GM23338 (cell line): ENCODE data around the gene KIAA2012. TPM values are rescaled to one million over a fixed set of nuclear protein-coding genes. Genes with fewer than 3 reads are reported as not detected.

Source experiments
- ATAC-seq: fragments of 200-7000 bp; cut with Tn5 transposase; 3 replicates; pipeline ENCODE4 v1.9.1; 2020
- DNase-seq: peaks from one replicate; pipeline ENCODE4 v3.0.0-alpha.2; 2015; ENCODE audit warnings: low spot score
- H2AFZ ChIP-seq: fragments of 200-600 bp; sonication (generic); 2 replicates; pipeline ENCODE4 v1.8.0; 2016; ENCODE audit warnings: antibody characterized with exemption, mild to moderate bottlenecking, moderate library complexity
- H3F3A ChIP-seq: fragments of 200-600 bp; sonication (generic); replicated peaks from 2 replicates; pipeline ENCODE4 v1.8.0; 2017; ENCODE audit warnings: antibody characterized with exemption, mixed run types, low read depth
- H3K27ac ChIP-seq: fragments of 200-600 bp; sonication (generic); 2 replicates; pipeline ENCODE4 v1.6.1; 2016; ENCODE audit warnings: low read depth
- H3K27me3 ChIP-seq: fragments of 200-600 bp; sonication (generic); 2 replicates; pipeline ENCODE4 v1.8.0; 2016; ENCODE audit warnings: mild to moderate bottlenecking, mixed run types, moderate library complexity; ENCODE audit not compliant: insufficient read depth
- H3K36me3 ChIP-seq: fragments of 200-600 bp; sonication (generic); 2 replicates; pipeline ENCODE4 v1.8.0; 2016; ENCODE audit warnings: mild to moderate bottlenecking; ENCODE audit not compliant: insufficient read depth
- H3K4me1 ChIP-seq: fragments of 200-600 bp; sonication (generic); 2 replicates; pipeline ENCODE4 v1.8.0; 2016; ENCODE audit warnings: mild to moderate bottlenecking, moderate library complexity; ENCODE audit not compliant: insufficient read depth
- H3K4me2 ChIP-seq: fragments of 200-600 bp; sonication (generic); 2 replicates; pipeline ENCODE4 v1.7.1; 2017; ENCODE audit warnings: mixed run types
- H3K4me3 ChIP-seq: fragments of 200-600 bp; sonication (generic); 2 replicates; pipeline ENCODE4 v1.6.1; 2016; ENCODE audit warnings: mixed run types
- H3K79me2 ChIP-seq: fragments of 200-600 bp; sonication (generic); replicated peaks from 2 replicates; pipeline ENCODE4 v1.8.0; 2017; ENCODE audit warnings: mild to moderate bottlenecking; ENCODE audit not compliant: insufficient read depth
- H3K9me2 ChIP-seq: fragments of 200-600 bp; sonication (generic); 2 replicates; pipeline ENCODE4 v1.8.0; 2017; ENCODE audit not compliant: insufficient read depth
- H4K20me1 ChIP-seq: fragments of 200-600 bp; sonication (generic); replicated peaks from 2 replicates; pipeline ENCODE4 v1.8.0; 2017; ENCODE audit warnings: mild to moderate bottlenecking; ENCODE audit not compliant: insufficient read depth
- H3K27ac Mint-ChIP-seq: 2 replicates; pipeline ENCODE4 v1.8.0; 2020; ENCODE audit warnings: inconsistent platforms, mild to moderate bottlenecking, moderate library complexity, mixed read lengths
- H3K27me3 Mint-ChIP-seq: 3 replicates; pipeline ENCODE4 v1.8.0; 2022; ENCODE audit warnings: low read depth, mild to moderate bottlenecking, moderate library complexity, mixed read lengths, inconsistent platforms; ENCODE audit not compliant: insufficient read depth, poor library complexity
- H3K36me3 Mint-ChIP-seq: 3 replicates; pipeline ENCODE4 v1.8.0; 2021; ENCODE audit warnings: low read depth, mild to moderate bottlenecking, inconsistent platforms, moderate library complexity, mixed read lengths
- H3K4me1 Mint-ChIP-seq: 3 replicates; pipeline ENCODE4 v1.8.0; 2020; ENCODE audit warnings: mild to moderate bottlenecking, inconsistent platforms, mixed read lengths
- H3K4me3 Mint-ChIP-seq: 3 replicates; pipeline ENCODE4 v1.8.0; 2021; ENCODE audit warnings: moderate library complexity, mild to moderate bottlenecking, inconsistent platforms, mixed read lengths
- H3K9me3 Mint-ChIP-seq: 3 replicates; pipeline ENCODE4 v1.8.0; 2020; ENCODE audit warnings: moderate library complexity, mild to moderate bottlenecking, inconsistent platforms, mixed read lengths
- CREB1 ChIP-seq: fragments of 250-450 bp; sonication (Bioruptor Pico); IDR thresholded peaks from 2 replicates; pipeline ENCODE4 v1.5.0; 2020; ENCODE audit warnings: low read depth, mild to moderate bottlenecking, moderate library complexity
- EZH2phosphoT487 ChIP-seq: fragments of 200-600 bp; sonication (generic); IDR thresholded peaks from one replicate; pipeline ENCODE4 v1.8.1; 2018; ENCODE audit warnings: antibody characterized with exemption; ENCODE audit not compliant: unreplicated experiment
- JUNB ChIP-seq: IDR thresholded peaks from one replicate; pipeline ENCODE4 v1.6.1; 2016; ENCODE audit warnings: antibody characterized with exemption; ENCODE audit not compliant: unreplicated experiment
- NANOG ChIP-seq: IDR thresholded peaks from 2 replicates; pipeline ENCODE4 v1.6.1; 2016; ENCODE audit warnings: antibody characterized with exemption, borderline replicate concordance
- ZNF114 ChIP-seq: fragments of 250-450 bp; sonication (Bioruptor Pico); IDR thresholded peaks from 2 replicates; pipeline ENCODE4 v1.5.0; 2020; ENCODE audit warnings: mild to moderate bottlenecking, moderate library complexity
- ZNF331 ChIP-seq: fragments of 250-450 bp; sonication (Bioruptor Pico); IDR thresholded peaks from 2 replicates; pipeline ENCODE4 v1.5.0; 2020; ENCODE audit warnings: low read depth, mild to moderate bottlenecking, moderate library complexity
- polyA plus RNA-seq: library from polyadenylated mRNA; unstranded; fragments of >200 nt; fragmentation: Nextera tagmentation; extraction: Ambion mirVana; gene quantifications from 2 replicates; pipeline ENCODE4 v1.2.1, GENCODE V29; 2016
- total RNA-seq: library from RNA; depleted of rRNA; stranded (reverse); fragments of >200 nt; shearing (Covaris generic); gene quantifications from 2 replicates; pipeline ENCODE4 v1.2.3, GENCODE V29; 2014
- TF ChIP-seq, protein P1 (sequence below): fragments of 250-450 bp; sonication (Bioruptor Pico); IDR thresholded peaks from 2 replicates; pipeline ENCODE4 v1.5.0; 2020; ENCODE audit warnings: mild to moderate bottlenecking, moderate library complexity
- TF ChIP-seq, protein P2 (sequence below): IDR thresholded peaks from one replicate; pipeline ENCODE4 v1.6.1; 2018; ENCODE audit warnings: antibody characterized with exemption; ENCODE audit not compliant: unreplicated experiment
- TF ChIP-seq, protein P3 (sequence below): IDR thresholded peaks from 2 replicates; pipeline ENCODE4 v1.6.1; 2016; ENCODE audit warnings: antibody characterized with exemption

Gene KIAA2012
- total and polyA plus RNA-seq, 2 experiments from 2014 or later, result 0.03 to 0.08 TPM

DNA sequence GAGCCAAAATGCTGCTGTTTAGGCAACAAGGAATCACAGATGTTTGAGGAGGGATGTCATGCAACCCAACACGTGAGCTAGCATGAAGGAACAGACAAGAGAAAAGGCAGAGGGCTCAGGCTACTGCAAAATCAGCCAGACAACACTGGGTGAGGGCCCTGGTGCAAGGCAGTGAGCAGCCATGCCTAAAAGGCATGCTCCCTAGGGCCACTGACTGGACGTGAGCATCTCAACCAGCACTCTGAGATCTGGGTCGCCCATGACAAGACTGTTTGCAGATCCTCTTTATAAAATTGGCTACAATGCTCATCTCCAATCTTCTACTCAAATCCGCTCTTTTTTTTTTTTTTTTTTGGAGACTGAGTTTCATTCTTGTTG lies 49.1 kb downstream of the KIAA2012 start:
- Mint-ChIP-seq H3K4me3 (no peak overlapping the region), H3K27ac (no peak overlapping the region), H3K36me3 (peaks cover 7% of the 10 kb centered on the region; the same call in 2 of the 3 replicates), H3K9me3 (peaks cover 18% of the 10 kb centered on the region), H3K4me1 (peaks cover 9% of the 10 kb centered on the region), H3K27me3 (peaks cover 7% of the 10 kb centered on the region)
- no peak for DNase-seq
- no peak overlapping the region for H3K4me3 ChIP-seq
- H3K9me2 ChIP-seq, result no peaks in the 10 kb centered on the region
- no peak overlapping the region for H3K27ac ChIP-seq
- ATAC-seq, result no peak
- TF ChIP-seq NANOG, result no peak
- TF ChIP-seq EZH2phosphoT487, result no peak
- H3K4me2 ChIP-seq, result no peak overlapping the region
- H3K27me3 ChIP-seq, result no peaks in the 10 kb centered on the region
- H3K4me1 ChIP-seq, result peaks cover 12% of the 10 kb centered on the region
- no peaks in the 10 kb centered on the region for H4K20me1 ChIP-seq
- H3F3A ChIP-seq, result no peaks in the 10 kb centered on the region; the same call in 1 of the 2 replicates
- H2AFZ ChIP-seq, result no peak overlapping the region
- H3K79me2 ChIP-seq, result no peaks in the 10 kb centered on the region
- no peaks in the 10 kb centered on the region for H3K36me3 ChIP-seq

DNA sequence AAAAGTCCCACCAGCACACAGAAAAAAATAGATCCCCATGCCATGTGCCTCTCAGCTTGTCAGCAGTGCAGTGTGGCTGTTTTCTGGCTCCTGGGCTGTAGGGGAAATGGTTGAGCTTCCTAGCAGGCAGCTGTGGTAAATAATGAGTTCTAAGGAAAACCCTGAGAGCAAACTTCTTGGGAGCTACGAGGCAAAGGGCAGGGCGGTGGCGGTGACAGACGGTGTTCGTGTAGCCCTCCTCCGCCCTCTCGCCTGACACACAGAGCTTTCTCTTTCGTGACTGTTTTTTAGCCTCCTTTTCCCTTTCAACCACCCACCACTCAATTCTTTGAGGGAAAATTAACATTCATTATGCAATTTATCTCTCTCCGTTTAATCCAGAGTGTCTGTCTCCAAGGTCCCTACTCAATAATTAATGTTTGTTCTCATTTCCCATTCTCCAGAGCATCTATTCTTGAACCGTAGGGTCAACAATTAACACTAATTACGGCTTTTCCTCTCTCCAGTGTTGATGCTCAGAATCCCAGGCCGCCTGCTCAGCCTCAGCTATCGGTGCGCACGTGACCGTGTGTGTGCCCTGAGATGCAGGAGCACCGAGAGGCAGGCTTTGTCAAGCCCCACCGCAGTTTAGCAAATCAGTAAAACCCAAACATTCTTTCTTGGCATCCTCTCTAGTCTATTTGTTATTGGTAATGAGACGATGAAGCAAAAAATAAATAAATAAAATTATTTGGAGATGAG lies 50.1 kb downstream of the KIAA2012 start:
- Histone ChIP-seq H3K27me3 (no peaks in the 10 kb centered on the region), H3K4me1 (peaks cover 13% of the 10 kb centered on the region), H3K9me2 (no peaks in the 10 kb centered on the region), H3K4me3 (no peak overlapping the region), H2AFZ (peak overlapping the region; percentile 98), H3K36me3 (no peaks in the 10 kb centered on the region), H3K4me2 (no peak overlapping the region), H4K20me1 (no peaks in the 10 kb centered on the region), H3K27ac (no peak overlapping the region), H3F3A (no peaks in the 10 kb centered on the region; the same call in 1 of the 2 replicates), H3K79me2 (no peaks in the 10 kb centered on the region)
- DNase-seq, result peak; percentile 43
- no peak overlapping the region for H3K27ac Mint-ChIP-seq
- H3K9me3 Mint-ChIP-seq, result peaks cover 18% of the 10 kb centered on the region
- H3K4me1 Mint-ChIP-seq, result peaks cover 12% of the 10 kb centered on the region
- H3K36me3 Mint-ChIP-seq, result peaks cover 7% of the 10 kb centered on the region; the same call in 2 of the 3 replicates
- no peak overlapping the region for H3K4me3 Mint-ChIP-seq
- peaks cover 7% of the 10 kb centered on the region for H3K27me3 Mint-ChIP-seq
- ATAC-seq, result peak; percentile 86
- TF ChIP-seq, protein P1, sequence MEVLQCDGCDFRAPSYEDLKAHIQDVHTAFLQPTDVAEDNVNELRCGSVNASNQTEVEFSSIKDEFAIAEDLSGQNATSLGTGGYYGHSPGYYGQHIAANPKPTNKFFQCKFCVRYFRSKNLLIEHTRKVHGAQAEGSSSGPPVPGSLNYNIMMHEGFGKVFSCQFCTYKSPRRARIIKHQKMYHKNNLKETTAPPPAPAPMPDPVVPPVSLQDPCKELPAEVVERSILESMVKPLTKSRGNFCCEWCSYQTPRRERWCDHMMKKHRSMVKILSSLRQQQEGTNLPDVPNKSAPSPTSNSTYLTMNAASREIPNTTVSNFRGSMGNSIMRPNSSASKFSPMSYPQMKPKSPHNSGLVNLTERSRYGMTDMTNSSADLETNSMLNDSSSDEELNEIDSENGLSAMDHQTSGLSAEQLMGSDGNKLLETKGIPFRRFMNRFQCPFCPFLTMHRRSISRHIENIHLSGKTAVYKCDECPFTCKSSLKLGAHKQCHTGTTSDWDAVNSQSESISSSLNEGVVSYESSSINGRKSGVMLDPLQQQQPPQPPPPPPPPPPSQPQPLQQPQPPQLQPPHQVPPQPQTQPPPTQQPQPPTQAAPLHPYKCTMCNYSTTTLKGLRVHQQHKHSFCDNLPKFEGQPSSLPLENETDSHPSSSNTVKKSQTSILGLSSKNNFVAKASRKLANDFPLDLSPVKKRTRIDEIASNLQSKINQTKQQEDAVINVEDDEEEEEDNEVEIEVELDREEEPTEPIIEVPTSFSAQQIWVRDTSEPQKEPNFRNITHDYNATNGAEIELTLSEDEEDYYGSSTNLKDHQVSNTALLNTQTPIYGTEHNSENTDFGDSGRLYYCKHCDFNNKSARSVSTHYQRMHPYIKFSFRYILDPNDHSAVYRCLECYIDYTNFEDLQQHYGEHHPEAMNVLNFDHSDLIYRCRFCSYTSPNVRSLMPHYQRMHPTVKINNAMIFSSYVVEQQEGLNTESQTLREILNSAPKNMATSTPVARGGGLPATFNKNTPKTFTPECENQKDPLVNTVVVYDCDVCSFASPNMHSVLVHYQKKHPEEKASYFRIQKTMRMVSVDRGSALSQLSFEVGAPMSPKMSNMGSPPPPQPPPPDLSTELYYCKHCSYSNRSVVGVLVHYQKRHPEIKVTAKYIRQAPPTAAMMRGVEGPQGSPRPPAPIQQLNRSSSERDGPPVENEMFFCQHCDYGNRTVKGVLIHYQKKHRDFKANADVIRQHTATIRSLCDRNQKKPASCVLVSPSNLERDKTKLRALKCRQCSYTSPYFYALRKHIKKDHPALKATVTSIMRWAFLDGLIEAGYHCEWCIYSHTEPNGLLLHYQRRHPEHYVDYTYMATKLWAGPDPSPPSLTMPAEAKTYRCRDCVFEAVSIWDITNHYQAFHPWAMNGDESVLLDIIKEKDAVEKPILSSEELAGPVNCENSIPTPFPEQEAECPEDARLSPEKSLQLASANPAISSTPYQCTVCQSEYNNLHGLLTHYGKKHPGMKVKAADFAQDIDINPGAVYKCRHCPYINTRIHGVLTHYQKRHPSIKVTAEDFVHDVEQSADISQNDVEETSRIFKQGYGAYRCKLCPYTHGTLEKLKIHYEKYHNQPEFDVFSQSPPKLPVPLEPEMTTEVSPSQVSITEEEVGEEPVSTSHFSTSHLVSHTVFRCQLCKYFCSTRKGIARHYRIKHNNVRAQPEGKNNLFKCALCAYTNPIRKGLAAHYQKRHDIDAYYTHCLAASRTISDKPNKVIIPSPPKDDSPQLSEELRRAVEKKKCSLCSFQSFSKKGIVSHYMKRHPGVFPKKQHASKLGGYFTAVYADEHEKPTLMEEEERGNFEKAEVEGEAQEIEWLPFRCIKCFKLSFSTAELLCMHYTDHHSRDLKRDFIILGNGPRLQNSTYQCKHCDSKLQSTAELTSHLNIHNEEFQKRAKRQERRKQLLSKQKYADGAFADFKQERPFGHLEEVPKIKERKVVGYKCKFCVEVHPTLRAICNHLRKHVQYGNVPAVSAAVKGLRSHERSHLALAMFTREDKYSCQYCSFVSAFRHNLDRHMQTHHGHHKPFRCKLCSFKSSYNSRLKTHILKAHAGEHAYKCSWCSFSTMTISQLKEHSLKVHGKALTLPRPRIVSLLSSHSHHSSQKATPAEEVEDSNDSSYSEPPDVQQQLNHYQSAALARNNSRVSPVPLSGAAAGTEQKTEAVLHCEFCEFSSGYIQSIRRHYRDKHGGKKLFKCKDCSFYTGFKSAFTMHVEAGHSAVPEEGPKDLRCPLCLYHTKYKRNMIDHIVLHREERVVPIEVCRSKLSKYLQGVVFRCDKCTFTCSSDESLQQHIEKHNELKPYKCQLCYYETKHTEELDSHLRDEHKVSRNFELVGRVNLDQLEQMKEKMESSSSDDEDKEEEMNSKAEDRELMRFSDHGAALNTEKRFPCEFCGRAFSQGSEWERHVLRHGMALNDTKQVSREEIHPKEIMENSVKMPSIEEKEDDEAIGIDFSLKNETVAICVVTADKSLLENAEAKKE (CRISPR knock-in tag), result no peak
- TF ChIP-seq, protein P2, sequence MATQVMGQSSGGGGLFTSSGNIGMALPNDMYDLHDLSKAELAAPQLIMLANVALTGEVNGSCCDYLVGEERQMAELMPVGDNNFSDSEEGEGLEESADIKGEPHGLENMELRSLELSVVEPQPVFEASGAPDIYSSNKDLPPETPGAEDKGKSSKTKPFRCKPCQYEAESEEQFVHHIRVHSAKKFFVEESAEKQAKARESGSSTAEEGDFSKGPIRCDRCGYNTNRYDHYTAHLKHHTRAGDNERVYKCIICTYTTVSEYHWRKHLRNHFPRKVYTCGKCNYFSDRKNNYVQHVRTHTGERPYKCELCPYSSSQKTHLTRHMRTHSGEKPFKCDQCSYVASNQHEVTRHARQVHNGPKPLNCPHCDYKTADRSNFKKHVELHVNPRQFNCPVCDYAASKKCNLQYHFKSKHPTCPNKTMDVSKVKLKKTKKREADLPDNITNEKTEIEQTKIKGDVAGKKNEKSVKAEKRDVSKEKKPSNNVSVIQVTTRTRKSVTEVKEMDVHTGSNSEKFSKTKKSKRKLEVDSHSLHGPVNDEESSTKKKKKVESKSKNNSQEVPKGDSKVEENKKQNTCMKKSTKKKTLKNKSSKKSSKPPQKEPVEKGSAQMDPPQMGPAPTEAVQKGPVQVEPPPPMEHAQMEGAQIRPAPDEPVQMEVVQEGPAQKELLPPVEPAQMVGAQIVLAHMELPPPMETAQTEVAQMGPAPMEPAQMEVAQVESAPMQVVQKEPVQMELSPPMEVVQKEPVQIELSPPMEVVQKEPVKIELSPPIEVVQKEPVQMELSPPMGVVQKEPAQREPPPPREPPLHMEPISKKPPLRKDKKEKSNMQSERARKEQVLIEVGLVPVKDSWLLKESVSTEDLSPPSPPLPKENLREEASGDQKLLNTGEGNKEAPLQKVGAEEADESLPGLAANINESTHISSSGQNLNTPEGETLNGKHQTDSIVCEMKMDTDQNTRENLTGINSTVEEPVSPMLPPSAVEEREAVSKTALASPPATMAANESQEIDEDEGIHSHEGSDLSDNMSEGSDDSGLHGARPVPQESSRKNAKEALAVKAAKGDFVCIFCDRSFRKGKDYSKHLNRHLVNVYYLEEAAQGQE, result no peak
- TF ChIP-seq ZNF114 (CRISPR knock-in tag), result no peak
- no peak for TF ChIP-seq EZH2phosphoT487
- no peak for TF ChIP-seq JUNB
- TF ChIP-seq CREB1 (CRISPR knock-in tag), result no peak
- TF ChIP-seq ZNF331 (CRISPR knock-in tag), result no peak
- TF ChIP-seq, protein P3, sequence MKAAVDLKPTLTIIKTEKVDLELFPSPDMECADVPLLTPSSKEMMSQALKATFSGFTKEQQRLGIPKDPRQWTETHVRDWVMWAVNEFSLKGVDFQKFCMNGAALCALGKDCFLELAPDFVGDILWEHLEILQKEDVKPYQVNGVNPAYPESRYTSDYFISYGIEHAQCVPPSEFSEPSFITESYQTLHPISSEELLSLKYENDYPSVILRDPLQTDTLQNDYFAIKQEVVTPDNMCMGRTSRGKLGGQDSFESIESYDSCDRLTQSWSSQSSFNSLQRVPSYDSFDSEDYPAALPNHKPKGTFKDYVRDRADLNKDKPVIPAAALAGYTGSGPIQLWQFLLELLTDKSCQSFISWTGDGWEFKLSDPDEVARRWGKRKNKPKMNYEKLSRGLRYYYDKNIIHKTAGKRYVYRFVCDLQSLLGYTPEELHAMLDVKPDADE, result no peak
- TF ChIP-seq NANOG, result no peak
